SK-N-SH treated with all-trans-retinoic acid at 6 μM for 48 hours (cell line): ENCODE data around the gene IARS2.

ENCODE experiments used
- ARNTL ChIP-seq: fragments of 450-650 bp; formaldehyde crosslinking; IDR thresholded peaks from 2 replicates; pipeline ENCODE4 v1.5.0; 2020; ENCODE audit warnings: low read depth, mild to moderate bottlenecking, moderate library complexity, borderline replicate concordance
- ESRRG ChIP-seq: fragments of 250-450 bp; sonication (Bioruptor Pico); IDR thresholded peaks from 2 replicates; pipeline ENCODE4 v1.6.1; 2021; ENCODE audit warnings: mild to moderate bottlenecking
- GLIS3 ChIP-seq: fragments of 250-450 bp; sonication (Bioruptor Pico); IDR thresholded peaks from 2 replicates; pipeline ENCODE4 v1.5.0; 2020; ENCODE audit warnings: mild to moderate bottlenecking, moderate library complexity
- PPARA ChIP-seq: fragments of 250-450 bp; sonication (Bioruptor Pico); IDR thresholded peaks from 2 replicates; pipeline ENCODE4 v1.5.0; 2020; ENCODE audit warnings: mild to moderate bottlenecking, borderline replicate concordance
- RARB ChIP-seq: fragments of 250-450 bp; sonication (Bioruptor Pico); IDR thresholded peaks from 2 replicates; pipeline ENCODE4 v1.8.0; 2021; ENCODE audit warnings: mild to moderate bottlenecking, moderate library complexity
- SNAI2 ChIP-seq: fragments of 250-450 bp; sonication (Bioruptor Pico); IDR thresholded peaks from 2 replicates; pipeline ENCODE4 v1.5.0; 2020; ENCODE audit warnings: mild to moderate bottlenecking, moderate library complexity
- ZFP3 ChIP-seq: fragments of 250-450 bp; sonication (Bioruptor Pico); IDR thresholded peaks from 2 replicates; pipeline ENCODE4 v1.5.0; 2020; ENCODE audit warnings: mild to moderate bottlenecking, moderate library complexity
- ZFP30 ChIP-seq: fragments of 450-650 bp; formaldehyde crosslinking; IDR thresholded peaks from 2 replicates; pipeline ENCODE4 v1.5.0; 2022; ENCODE audit warnings: mild to moderate bottlenecking, moderate library complexity
- ZNF70 ChIP-seq: fragments of 450-650 bp; formaldehyde crosslinking; IDR thresholded peaks from 2 replicates; pipeline ENCODE4 v1.5.0; 2020; ENCODE audit warnings: mild to moderate bottlenecking, moderate library complexity
- ZNF8 ChIP-seq: fragments of 450-650 bp; formaldehyde crosslinking; IDR thresholded peaks from 2 replicates; pipeline ENCODE4 v1.5.0; 2020; ENCODE audit warnings: mild to moderate bottlenecking, moderate library complexity
- TF ChIP-seq, protein P1 (sequence below): fragments of 250-450 bp; sonication (Bioruptor Pico); IDR thresholded peaks from 2 replicates; pipeline ENCODE4 v1.8.0; 2020; ENCODE audit warnings: mild to moderate bottlenecking, moderate library complexity, borderline replicate concordance
- TF ChIP-seq, protein P2 (sequence below): fragments of 250-450 bp; sonication (Bioruptor Pico); IDR thresholded peaks from 2 replicates; pipeline ENCODE4 v1.5.1; 2020; ENCODE audit warnings: low read depth, mild to moderate bottlenecking, moderate library complexity

DNA sequence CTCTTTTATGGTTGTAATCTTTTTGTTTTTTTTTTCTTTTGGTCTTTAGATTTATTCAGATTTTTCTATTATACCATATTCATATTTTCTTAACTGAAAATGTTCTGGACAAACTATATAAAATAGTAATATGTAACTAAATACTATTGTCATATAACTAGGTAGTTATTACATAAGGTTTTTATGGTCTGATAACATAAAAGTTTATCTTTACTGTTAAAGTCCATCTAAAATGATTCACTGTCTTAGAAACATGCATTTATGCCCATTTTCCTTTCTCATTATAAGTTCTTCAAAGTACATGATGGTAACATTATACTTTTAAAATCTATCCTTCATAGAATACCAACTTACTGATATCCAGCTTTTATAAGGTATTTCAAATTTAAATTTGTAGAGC is 29.1 kb downstream of the IARS2 start:
- TF ChIP-seq, protein P1, sequence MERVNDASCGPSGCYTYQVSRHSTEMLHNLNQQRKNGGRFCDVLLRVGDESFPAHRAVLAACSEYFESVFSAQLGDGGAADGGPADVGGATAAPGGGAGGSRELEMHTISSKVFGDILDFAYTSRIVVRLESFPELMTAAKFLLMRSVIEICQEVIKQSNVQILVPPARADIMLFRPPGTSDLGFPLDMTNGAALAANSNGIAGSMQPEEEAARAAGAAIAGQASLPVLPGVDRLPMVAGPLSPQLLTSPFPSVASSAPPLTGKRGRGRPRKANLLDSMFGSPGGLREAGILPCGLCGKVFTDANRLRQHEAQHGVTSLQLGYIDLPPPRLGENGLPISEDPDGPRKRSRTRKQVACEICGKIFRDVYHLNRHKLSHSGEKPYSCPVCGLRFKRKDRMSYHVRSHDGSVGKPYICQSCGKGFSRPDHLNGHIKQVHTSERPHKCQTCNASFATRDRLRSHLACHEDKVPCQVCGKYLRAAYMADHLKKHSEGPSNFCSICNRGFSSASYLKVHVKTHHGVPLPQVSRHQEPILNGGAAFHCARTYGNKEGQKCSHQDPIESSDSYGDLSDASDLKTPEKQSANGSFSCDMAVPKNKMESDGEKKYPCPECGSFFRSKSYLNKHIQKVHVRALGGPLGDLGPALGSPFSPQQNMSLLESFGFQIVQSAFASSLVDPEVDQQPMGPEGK (CRISPR knock-in tag): no peak
- TF ChIP-seq ESRRG (CRISPR knock-in tag) (no peak), ZFP3 (CRISPR knock-in tag) (no peak), PPARA (CRISPR knock-in tag) (no peak), ARNTL (CRISPR knock-in tag) (no peak), ZFP30 (CRISPR knock-in tag) (no peak), ZNF8 (CRISPR knock-in tag) (no peak), RARB (no peak), GLIS3 (CRISPR knock-in tag) (no peak), SNAI2 (CRISPR knock-in tag) (no peak), ZNF70 (CRISPR knock-in tag) (no peak)
- TF ChIP-seq, protein P2, sequence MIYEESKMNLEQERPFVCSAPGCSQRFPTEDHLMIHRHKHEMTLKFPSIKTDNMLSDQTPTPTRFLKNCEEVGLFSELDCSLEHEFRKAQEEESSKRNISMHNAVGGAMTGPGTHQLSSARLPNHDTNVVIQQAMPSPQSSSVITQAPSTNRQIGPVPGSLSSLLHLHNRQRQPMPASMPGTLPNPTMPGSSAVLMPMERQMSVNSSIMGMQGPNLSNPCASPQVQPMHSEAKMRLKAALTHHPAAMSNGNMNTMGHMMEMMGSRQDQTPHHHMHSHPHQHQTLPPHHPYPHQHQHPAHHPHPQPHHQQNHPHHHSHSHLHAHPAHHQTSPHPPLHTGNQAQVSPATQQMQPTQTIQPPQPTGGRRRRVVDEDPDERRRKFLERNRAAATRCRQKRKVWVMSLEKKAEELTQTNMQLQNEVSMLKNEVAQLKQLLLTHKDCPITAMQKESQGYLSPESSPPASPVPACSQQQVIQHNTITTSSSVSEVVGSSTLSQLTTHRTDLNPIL (CRISPR knock-in tag): no peak
